ENCODE measurements around the gene MGAT3. TPM values are rescaled to one million over a fixed set of nuclear protein-coding genes. Genes with fewer than 3 reads are reported as not detected.

MGAT3 gene
- total RNA-seq, 1 experiment from 2014 or later, result 1.6 TPM

- no peak for DNase-seq (ENCODE audit: low spot score)
These were observed 69.9 kb downstream of the MGAT3 start for GRCh38 chr22:39526736-39527171.

- peak; percentile 49 for DNase-seq (ENCODE audit: low spot score)
These were observed 70.7 kb downstream of the MGAT3 start for GRCh38 chr22:39527481-39527961.

- no peak for DNase-seq (ENCODE audit: low spot score)
These were observed 71.4 kb downstream of the MGAT3 start for GRCh38 chr22:39528080-39528661.

GRCh38 chr22:39528681-39529486 is 72.1 kb downstream of the MGAT3 start:
- DNase-seq (ENCODE audit: low spot score), result peak; percentile 92

- DNase-seq (ENCODE audit: low spot score), result no peak
These were observed 72.7 kb downstream of the MGAT3 start for GRCh38 chr22:39529487-39529851.

- no peak for DNase-seq (ENCODE audit: low spot score)
These were observed 73.3 kb downstream of the MGAT3 start for GRCh38 chr22:39530116-39530515.

- DNase-seq (ENCODE audit: low spot score), result peak; percentile 60
These were observed 74.0 kb downstream of the MGAT3 start for GRCh38 chr22:39530692-39531331.

- DNase-seq (ENCODE audit: low spot score), result peak; percentile 97
These were observed 75.6 kb downstream of the MGAT3 start, which contains the start of gene RPS19BP1 for GRCh38 chr22:39532215-39533073. RPS19BP1 (minus strand) TSS chr22:39532748; CDS start chr22:39532738, 10 bp downstream.

GRCh38 chr22:39534092-39534506 is 77.3 kb downstream of the MGAT3 start:
- no peak for DNase-seq (ENCODE audit: low spot score)

- DNase-seq (ENCODE audit: low spot score), result peak; percentile 58
These were observed 78.0 kb downstream of the MGAT3 start for GRCh38 chr22:39534591-39535356.

GRCh38 chr22:39535357-39535725 is 78.5 kb downstream of the MGAT3 start:
- DNase-seq (ENCODE audit: low spot score), result no peak

GRCh38 chr22:39535831-39536449 is 79.1 kb downstream of the MGAT3 start:
- DNase-seq (ENCODE audit: low spot score), result no peak

- no peak for DNase-seq (ENCODE audit: low spot score)
These were observed 79.9 kb downstream of the MGAT3 start for GRCh38 chr22:39536711-39537110.

- no peak for DNase-seq (ENCODE audit: low spot score)
These were observed 81.2 kb downstream of the MGAT3 start for GRCh38 chr22:39537975-39538374.

Other genes with a start within 250 kb of the MGAT3 start
- 12.4 and 16.6 TPM in 2 replicates for gene PDGFB, start 212.0 kb upstream of the MGAT3 start, total RNA-seq (2014; rRNA removed; shearing (Covaris generic))
- 2,060 and 2,152 TPM in 2 replicates for gene RPL3, start 137.4 kb upstream of the MGAT3 start, total RNA-seq (2014; rRNA removed; shearing (Covaris generic))
- gene SYNGR1, start 107.0 kb upstream of the MGAT3 start, total RNA-seq (2014; rRNA removed; shearing (Covaris generic)), result not detected in 2 replicates
- gene TAB1, start 57.2 kb upstream of the MGAT3 start, total RNA-seq (2014; rRNA removed; shearing (Covaris generic)), result 14.0 and 16.7 TPM in 2 replicates
- gene MIEF1, start 45.3 kb downstream of the MGAT3 start, total RNA-seq (2014; rRNA removed; shearing (Covaris generic)), result 16.9 and 19.0 TPM in 2 replicates
- 314 and 320 TPM in 2 replicates for gene ATF4, start 63.5 kb downstream of the MGAT3 start, total RNA-seq (2014; rRNA removed; shearing (Covaris generic))
- 250 and 300 TPM in 2 replicates for gene RPS19BP1, start 75.7 kb downstream of the MGAT3 start, total RNA-seq (2014; rRNA removed; shearing (Covaris generic))
- gene CACNA1I, start 113.7 kb downstream of the MGAT3 start, total RNA-seq (2014; rRNA removed; shearing (Covaris generic)), result 0.03 TPM in 1 of 2 replicates, not detected in the other

All from HT-29 (cell line).